H9 (cell line): ENCODE results near the gene LRRFIP2. TPM values are rescaled to one million over a fixed set of nuclear protein-coding genes. Genes with fewer than 3 reads are reported as not detected.

Source experiments
- DNase-seq: peaks from one replicate; pipeline ENCODE4 v3.0.0-alpha.2; 2017
- H2AFZ ChIP-seq: one replicate; pipeline ENCODE4 v1.6.1; 2013; ENCODE audit warnings: mild to moderate bottlenecking, low read length, control low read depth, moderate library complexity
- H2AK5ac ChIP-seq: 2 replicates; pipeline ENCODE4 v1.6.1; 2013; ENCODE audit warnings: low read length, control low read depth, mixed read lengths; ENCODE audit not compliant: insufficient read length
- H2BK120ac ChIP-seq: one replicate; pipeline ENCODE4 v1.6.1; 2013; ENCODE audit warnings: low read depth, mild to moderate bottlenecking, low read length, control low read depth, inconsistent platforms; ENCODE audit not compliant: poor library complexity, severe bottlenecking
- H2BK12ac ChIP-seq: 2 replicates; pipeline ENCODE4 v1.6.1; 2013; ENCODE audit warnings: low read length, control low read depth, mixed read lengths, low read depth; ENCODE audit not compliant: insufficient read length
- H2BK15ac ChIP-seq: 2 replicates; pipeline ENCODE4 v1.6.1; 2013; ENCODE audit warnings: low read depth, low read length, control low read depth
- H2BK20ac ChIP-seq: one replicate; pipeline ENCODE4 v1.6.1; 2013; ENCODE audit warnings: low read depth, mild to moderate bottlenecking, low read length, control low read depth, inconsistent platforms; ENCODE audit not compliant: poor library complexity, severe bottlenecking
- H2BK5ac ChIP-seq: 2 replicates; pipeline ENCODE4 v1.6.1; 2013; ENCODE audit warnings: low read length, control low read depth, mixed read lengths; ENCODE audit not compliant: insufficient read length
- H3K14ac ChIP-seq: 2 replicates; pipeline ENCODE4 v1.6.1; 2013; ENCODE audit warnings: low read length, control low read depth; ENCODE audit not compliant: insufficient read depth
- H3K18ac ChIP-seq: 2 replicates; pipeline ENCODE4 v1.6.1; 2013; ENCODE audit warnings: low read depth, mild to moderate bottlenecking, mixed read lengths, low read length, control low read depth; ENCODE audit not compliant: insufficient read length
- H3K23ac ChIP-seq: 2 replicates; pipeline ENCODE4 v1.6.1; 2013; ENCODE audit warnings: low read length, control low read depth, mixed read lengths, low read depth; ENCODE audit not compliant: insufficient read length
- H3K23me2 ChIP-seq: 2 replicates; pipeline ENCODE4 v1.6.1; 2013; ENCODE audit warnings: low read depth, mild to moderate bottlenecking, mixed read lengths, low read length, control low read depth; ENCODE audit not compliant: insufficient read length, poor library complexity, severe bottlenecking
- H3K27ac ChIP-seq: 2 replicates; pipeline ENCODE4 v1.5.1; 2013; ENCODE audit warnings: low read length, control low read depth, mixed read lengths, low read depth; ENCODE audit not compliant: insufficient read length
- H3K27me3 ChIP-seq: 2 replicates; pipeline ENCODE4 v1.6.1; 2013; ENCODE audit warnings: low read length, control low read depth, inconsistent platforms; ENCODE audit not compliant: insufficient read depth
- H3K4ac ChIP-seq: 2 replicates; pipeline ENCODE4 v1.6.1; 2013; ENCODE audit warnings: low read depth, mild to moderate bottlenecking, control low read depth, inconsistent platforms, low read length, moderate library complexity
- H3K4me1 ChIP-seq: 2 replicates; pipeline ENCODE4 v1.6.1; 2013; ENCODE audit warnings: low read length, control low read depth, inconsistent platforms; ENCODE audit not compliant: insufficient read depth
- H3K4me2 ChIP-seq: 2 replicates; pipeline ENCODE4 v1.6.1; 2013; ENCODE audit warnings: low read length, control low read depth, mixed read lengths; ENCODE audit not compliant: insufficient read length, insufficient read depth
- H3K56ac ChIP-seq: 2 replicates; pipeline ENCODE4 v1.6.1; 2013; ENCODE audit warnings: low read depth, mild to moderate bottlenecking, mixed read lengths, low read length, control low read depth; ENCODE audit not compliant: insufficient read length
- H3K79me1 ChIP-seq: 2 replicates; pipeline ENCODE4 v1.6.1; 2013; ENCODE audit warnings: low read depth, mild to moderate bottlenecking, moderate library complexity, low read length, control low read depth, inconsistent platforms; ENCODE audit not compliant: insufficient read depth, poor library complexity, severe bottlenecking
- H3K79me2 ChIP-seq: 2 replicates; pipeline ENCODE4 v1.6.1; 2013; ENCODE audit warnings: low read length, control low read depth, inconsistent platforms; ENCODE audit not compliant: insufficient read depth
- H3K9ac ChIP-seq: 2 replicates; pipeline ENCODE4 v1.6.1; 2013; ENCODE audit warnings: low read length, control low read depth, mixed read lengths; ENCODE audit not compliant: insufficient read length; ENCODE audit errors: extremely low read depth
- H3K9me3 ChIP-seq: one replicate; pipeline ENCODE4 v1.6.1; 2013; ENCODE audit warnings: low read depth, low read length, inconsistent platforms; ENCODE audit not compliant: control insufficient read depth
- H3T11ph ChIP-seq: one replicate; pipeline ENCODE4 v1.6.1; 2013; ENCODE audit warnings: mild to moderate bottlenecking, low read length, control low read depth, inconsistent platforms
- H4K20me1 ChIP-seq: one replicate; pipeline ENCODE4 v1.6.1; 2013; ENCODE audit not compliant: control insufficient read depth, insufficient read length, insufficient read depth
- H4K5ac ChIP-seq: 2 replicates; pipeline ENCODE4 v1.6.1; 2013; ENCODE audit warnings: low read depth, mild to moderate bottlenecking, mixed read lengths, low read length, control low read depth; ENCODE audit not compliant: insufficient read length
- H4K8ac ChIP-seq: replicated peaks from 2 replicates; pipeline ENCODE4 v1.6.1; 2013; ENCODE audit warnings: low read length, control low read depth, mixed read lengths, low read depth; ENCODE audit not compliant: insufficient read length
- H4K91ac ChIP-seq: 2 replicates; pipeline ENCODE4 v1.6.1; 2013; ENCODE audit warnings: low read depth, mild to moderate bottlenecking, moderate library complexity, mixed read lengths, low read length, control low read depth; ENCODE audit not compliant: insufficient read length
- H3K27ac Mint-ChIP-seq, 3 experiments: 2 replicates in 2 of 3; 3 replicates in 1 of 3; pipeline ENCODE4 v1.8.0; 2020 to 2021; ENCODE audit warnings: mixed read lengths in 3 of 3, mild to moderate bottlenecking in 1 of 3, moderate library complexity in 1 of 3
- H3K27me3 Mint-ChIP-seq: 2 replicates; pipeline ENCODE4 v1.8.0; 2021; ENCODE audit warnings: low read depth, mild to moderate bottlenecking, moderate library complexity, mixed read lengths
- H3K36me3 Mint-ChIP-seq, 3 experiments: 2 replicates in 2 of 3; 3 replicates in 1 of 3; pipeline ENCODE4 v1.8.0; 2020 to 2021; ENCODE audit warnings: low read depth in 3 of 3, mixed read lengths in 3 of 3; ENCODE audit not compliant: insufficient read depth in 1 of 3
- H3K4me1 Mint-ChIP-seq, 2 experiments: 2 replicates each; pipeline ENCODE4 v1.8.0; 2020; ENCODE audit warnings: mixed read lengths in 2 of 2
- H3K4me3 Mint-ChIP-seq, 2 experiments: 2 replicates in 1 of 2; 3 replicates in 1 of 2; pipeline ENCODE4 v1.8.0; 2020 to 2021; ENCODE audit warnings: mild to moderate bottlenecking in 2 of 2, mixed read lengths in 2 of 2, moderate library complexity in 1 of 2
- H3K9me3 Mint-ChIP-seq, 2 experiments: 2 replicates in 1 of 2; 3 replicates in 1 of 2; pipeline ENCODE4 v1.8.0; 2020; ENCODE audit warnings: mild to moderate bottlenecking in 2 of 2, mixed read lengths in 2 of 2, moderate library complexity in 1 of 2
- CTCF ChIP-seq: fragments of 200-600 bp; sonication (generic); conservative IDR thresholded peaks from 3 replicates; pipeline ENCODE4 v1.8.0; 2021; ENCODE audit warnings: antibody characterized with exemption, mild to moderate bottlenecking
- WGBS: extraction: QIAGEN DNeasy Blood & Tissue Kit; methylation state at CpG from one replicate; pipeline ENCODE4 v1.1.7; 2013; ENCODE audit warnings: missing lambda C conversion rate, low lambda C conversion rate, mixed read lengths; ENCODE audit not compliant: insufficient read length; ENCODE audit errors: extremely low coverage; 5-methylcytosine and 5-hydroxymethylcytosine counted together
- total RNA-seq: library from RNA; stranded (reverse); gene quantifications from 2 replicates; pipeline ENCODE4 v1.2.1, GENCODE V29; 2021

LRRFIP2 gene
- total RNA-seq, 1 experiment from 2014 or later, result 30.7 TPM

GRCh38 chr3:37136067-37136466 is 38.3 kb downstream of the LRRFIP2 start:
- Histone ChIP-seq H3T11ph (no peak overlapping the region), H4K5ac (no peak overlapping the region), H3K79me2 (no peaks in the 10 kb centered on the region), H2BK12ac (no peak overlapping the region), H2AK5ac (no peak overlapping the region), H3K4me2 (no peak overlapping the region), H3K27me3 (no peaks in the 10 kb centered on the region), H3K27ac (no peak overlapping the region), H2BK20ac (no peak overlapping the region), H3K4me1 (peaks cover 3% of the 10 kb centered on the region; the same call in 1 of the 2 replicates), H4K8ac (no peak overlapping the region), H3K14ac (no peak overlapping the region), H2BK5ac (no peak overlapping the region), H3K9me3 (no peaks in the 10 kb centered on the region), H2BK120ac (no peak overlapping the region), H3K79me1 (peaks cover 3% of the 10 kb centered on the region), H3K4ac (no peak overlapping the region), H3K18ac (no peak overlapping the region), H3K56ac (no peak overlapping the region), H3K23me2 (no peaks in the 10 kb centered on the region), H2BK15ac (no peak overlapping the region), H2AFZ (no peak overlapping the region), H3K9ac (no peak overlapping the region), H4K91ac (no peak overlapping the region), H4K20me1 (no peaks in the 10 kb centered on the region), H3K23ac (no peak overlapping the region)
- Mint-ChIP-seq H3K9me3 (no peaks in the 10 kb centered on the region), H3K4me3 (no peak overlapping the region), H3K27ac (no peak overlapping the region), H3K36me3 (no peaks in the 10 kb centered on the region), H3K27me3 (no peaks in the 10 kb centered on the region), H3K4me1 (peaks cover 5 to 10% of the 10 kb centered on the region in 2 experiments)
- DNase-seq, result no peak
- TF ChIP-seq CTCF, result no peak
- no CpG with 5 or more reads among the region's 2 CpGs for WGBS
